Natural killer cell (primary cell): ENCODE results near the gene COL23A1. TPM values are rescaled to one million over a fixed set of nuclear protein-coding genes. Genes with fewer than 3 reads are reported as not detected.
A peak's percentile ranks its signal among the peaks of the same experiment; 100 is the strongest.

ENCODE experiments used
- ATAC-seq, 3 donors: fragments of 150-1000 bp in 2 of 3; fragments of 200-7000 bp in 1 of 3; cut with Tn5 transposase; 1 replicate in 1 of 3; 2 replicates in 2 of 3; pipeline ENCODE4 v1.10.0; 2021; ENCODE audit warnings: mild to moderate bottlenecking in 2 of 3, moderate library complexity in 2 of 3
- DNase-seq, 2 donors: peaks; one replicate each; pipeline versions ENCODE4 v3.0.0 to v3.0.0-alpha.2; 2013 to 2021; ENCODE audit warnings: mixed read lengths in 1 of 2
- H3K27ac ChIP-seq: one replicate; pipeline ENCODE4 v1.5.1; 2013; ENCODE audit warnings: mild to moderate bottlenecking, low read length
- H3K27me3 ChIP-seq: one replicate; pipeline ENCODE4 v1.6.1; 2013; ENCODE audit warnings: low read length; ENCODE audit not compliant: control insufficient read depth, insufficient read depth
- H3K36me3 ChIP-seq: one replicate; pipeline ENCODE4 v1.6.1; 2013; ENCODE audit warnings: low read length; ENCODE audit not compliant: control insufficient read depth, insufficient read depth
- H3K4me1 ChIP-seq: one replicate; pipeline ENCODE4 v1.6.1; 2013; ENCODE audit warnings: low read length; ENCODE audit not compliant: control insufficient read depth, insufficient read depth
- H3K4me3 ChIP-seq: one replicate; pipeline ENCODE4 v1.5.1; 2013; ENCODE audit warnings: low read length
- H3K9me3 ChIP-seq: one replicate; pipeline ENCODE4 v1.6.1; 2013; ENCODE audit warnings: low read length; ENCODE audit not compliant: control insufficient read depth, insufficient read depth
- H3K27ac Mint-ChIP-seq, 2 donors: one replicate each; pipeline ENCODE4 v1.8.0; 2022; ENCODE audit warnings: mild to moderate bottlenecking in 2 of 2, mixed read lengths in 2 of 2, moderate library complexity in 1 of 2
- H3K27me3 Mint-ChIP-seq, 2 donors: one replicate each; pipeline ENCODE4 v1.8.0; 2022; ENCODE audit warnings: low read depth in 2 of 2, mixed read lengths in 2 of 2
- H3K36me3 Mint-ChIP-seq: one replicate; pipeline ENCODE4 v1.8.0; 2022; ENCODE audit warnings: mixed read lengths
- H3K4me1 Mint-ChIP-seq, 2 donors: one replicate each; pipeline ENCODE4 v1.8.0; 2022; ENCODE audit warnings: mixed read lengths in 2 of 2
- H3K4me3 Mint-ChIP-seq: one replicate; pipeline ENCODE4 v1.8.0; 2022; ENCODE audit warnings: mild to moderate bottlenecking, moderate library complexity, mixed read lengths
- H3K9me3 Mint-ChIP-seq, 2 donors: one replicate each; pipeline ENCODE4 v1.8.0; 2022; ENCODE audit warnings: mixed read lengths in 2 of 2
- WGBS: methylation state at CpG from one replicate; pipeline ENCODE4 v1.1.7; 2013; ENCODE audit warnings: missing lambda C conversion rate; ENCODE audit not compliant: insufficient coverage; 5-methylcytosine and 5-hydroxymethylcytosine counted together
- intact Hi-C: fragments of 100-400 bp; cut with micrococcal nuclease; formaldehyde crosslinking; loops from one replicate; pipeline ENCODE4 v1.14.2; 2022
- total RNA-seq, 4 donors: library from RNA; stranded (reverse); fragments of 120-200 nt in 1 of 4; gene quantifications; one replicate each; pipeline versions ENCODE4 v1.2.3 to v1.2.4, GENCODE V29; 2013 to 2022
- TF ChIP-seq, protein P1 (sequence below): fragments of 200-600 bp; IDR thresholded peaks from one replicate; pipeline ENCODE4 v1.8.0; 2022; ENCODE audit warnings: antibody characterized with exemption

COL23A1 gene
- total RNA-seq, 3 donors from 2014 or later (not counting 1 experiment from before 2014, with no cell fraction given), result 0.15 TPM; not detected in 2

DNA sequence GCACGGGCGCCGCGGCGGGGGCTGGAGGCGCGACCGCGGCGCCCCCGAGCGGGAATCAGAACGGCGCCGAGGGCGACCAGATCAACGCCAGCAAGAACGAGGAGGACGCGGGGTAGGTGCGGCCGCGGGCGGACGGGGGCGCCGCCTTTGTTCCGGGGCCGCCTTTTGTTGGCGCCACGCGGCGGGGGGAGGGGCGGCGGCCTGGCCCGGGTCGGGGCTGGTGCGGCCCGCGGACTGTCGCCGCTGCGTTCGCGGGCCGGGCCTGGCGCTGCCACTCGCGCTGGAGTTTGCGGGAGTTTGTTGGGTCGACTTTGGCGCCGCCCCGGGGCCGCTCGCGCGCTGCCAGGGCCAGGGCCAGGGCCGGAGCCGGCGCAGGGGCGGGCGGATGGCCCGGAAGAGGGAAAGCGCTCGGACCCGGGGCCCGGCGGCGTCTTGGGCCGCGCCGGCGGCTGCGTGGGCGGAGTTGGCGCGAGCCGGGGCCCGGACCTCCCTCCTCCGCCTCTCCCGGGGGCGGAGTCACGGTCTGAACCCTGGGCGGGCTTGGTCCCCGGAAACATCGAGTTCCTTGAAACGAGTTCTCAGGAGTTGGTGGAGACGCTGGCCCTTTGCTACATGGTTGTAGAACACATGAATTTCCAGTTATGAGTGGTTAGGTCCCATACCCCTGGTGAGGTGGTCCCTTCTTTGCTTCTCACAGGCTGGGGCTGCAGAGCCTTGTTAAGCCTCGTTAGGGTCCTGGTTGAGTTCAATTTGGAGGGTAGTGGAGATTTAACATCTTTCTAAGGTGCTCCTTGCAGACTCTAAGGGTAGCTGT lies 385.1 kb downstream of the COL23A1 start:
- no peaks in the 10 kb centered on the region for H3K36me3 Mint-ChIP-seq
- WGBS, result under 1% methylated on average over 90 of the region's 90 CpGs
- intact Hi-C loops, result no loop called here

DNA sequence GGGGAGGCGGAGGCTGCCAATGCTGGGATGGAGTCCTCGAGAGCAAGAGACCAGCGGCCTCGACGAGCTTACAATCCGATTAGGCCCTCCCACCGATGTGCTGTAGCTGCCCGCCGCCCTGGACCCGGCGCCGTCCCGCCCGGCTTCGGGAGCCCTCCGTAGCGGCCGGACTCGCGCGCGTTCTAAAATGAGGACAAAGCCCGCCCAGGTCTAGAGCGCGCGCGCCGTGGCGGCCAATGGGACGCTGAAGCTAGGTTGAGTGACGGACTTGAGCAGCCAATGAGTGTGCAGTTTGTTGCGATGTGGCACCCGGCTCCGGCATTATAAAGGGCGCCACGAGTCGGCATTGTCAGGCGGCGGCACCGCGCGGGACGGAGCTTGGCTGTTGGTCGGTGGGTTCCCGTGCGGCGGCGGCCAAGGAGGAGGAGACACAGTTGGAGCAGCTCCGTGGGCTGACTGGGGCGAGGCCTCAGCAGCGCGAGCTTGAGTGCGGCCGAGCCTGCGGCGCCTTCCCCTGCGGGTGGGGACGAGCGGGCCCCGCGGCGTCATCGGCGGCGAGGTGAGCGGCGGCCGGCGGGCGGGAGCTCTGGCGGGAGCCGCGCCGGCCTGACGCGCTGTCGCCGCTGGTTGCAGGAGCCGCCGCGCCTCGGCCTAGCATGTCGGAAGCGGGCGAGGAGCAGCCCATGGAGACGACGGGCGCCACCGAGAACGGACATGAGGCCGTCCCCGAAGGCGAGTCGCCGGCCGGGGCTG lies 385.8 kb downstream of the COL23A1 start, which contains the start of gene HNRNPAB:
Gene HNRNPAB (plus strand): TSS at position 352 of the 753 bp plus-strand sequence. CDS start 305 bp downstream, at position 657.
- TF ChIP-seq, protein P1, sequence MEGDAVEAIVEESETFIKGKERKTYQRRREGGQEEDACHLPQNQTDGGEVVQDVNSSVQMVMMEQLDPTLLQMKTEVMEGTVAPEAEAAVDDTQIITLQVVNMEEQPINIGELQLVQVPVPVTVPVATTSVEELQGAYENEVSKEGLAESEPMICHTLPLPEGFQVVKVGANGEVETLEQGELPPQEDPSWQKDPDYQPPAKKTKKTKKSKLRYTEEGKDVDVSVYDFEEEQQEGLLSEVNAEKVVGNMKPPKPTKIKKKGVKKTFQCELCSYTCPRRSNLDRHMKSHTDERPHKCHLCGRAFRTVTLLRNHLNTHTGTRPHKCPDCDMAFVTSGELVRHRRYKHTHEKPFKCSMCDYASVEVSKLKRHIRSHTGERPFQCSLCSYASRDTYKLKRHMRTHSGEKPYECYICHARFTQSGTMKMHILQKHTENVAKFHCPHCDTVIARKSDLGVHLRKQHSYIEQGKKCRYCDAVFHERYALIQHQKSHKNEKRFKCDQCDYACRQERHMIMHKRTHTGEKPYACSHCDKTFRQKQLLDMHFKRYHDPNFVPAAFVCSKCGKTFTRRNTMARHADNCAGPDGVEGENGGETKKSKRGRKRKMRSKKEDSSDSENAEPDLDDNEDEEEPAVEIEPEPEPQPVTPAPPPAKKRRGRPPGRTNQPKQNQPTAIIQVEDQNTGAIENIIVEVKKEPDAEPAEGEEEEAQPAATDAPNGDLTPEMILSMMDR, result no peak
- H3K4me3 Mint-ChIP-seq, result peak within 1 kb of the TSS; percentile 100
- no peaks in the 10 kb centered on the region for H3K9me3 Mint-ChIP-seq
- intact Hi-C loops, result no loop called here
- ATAC-seq (peak; percentile 81 to 95 (median 85)), DNase-seq (peak; percentile 97 to 99)
- H3K27me3 ChIP-seq, result no peaks in the 10 kb centered on the region
- H3K4me3 ChIP-seq, result peak within 1 kb of the TSS; percentile 69
- H3K4me1 ChIP-seq, result peaks cover 27% of the 10 kb centered on the region
- under 1% methylated on average over 96 of the region's 96 CpGs for WGBS
- H3K36me3 Mint-ChIP-seq, result no peaks in the 10 kb centered on the region
- H3K4me1 Mint-ChIP-seq, result peaks cover 34% of the 10 kb centered on the region in 2 donors
- peaks cover 29% of the 10 kb centered on the region for H3K36me3 ChIP-seq
- H3K27me3 Mint-ChIP-seq, result no peaks in the 10 kb centered on the region
- peak within 1 kb of the TSS; percentile 97 to 98 for H3K27ac Mint-ChIP-seq
- no peaks in the 10 kb centered on the region for H3K9me3 ChIP-seq
- H3K27ac ChIP-seq, result peak within 1 kb of the TSS; percentile 51

More for the DNA sequence above, 385.1 kb downstream of the COL23A1 start:
- peak overlapping the region; percentile 51 for H3K27ac ChIP-seq
- no peaks in the 10 kb centered on the region for H3K9me3 ChIP-seq
- H3K4me1 ChIP-seq, result peaks cover 27% of the 10 kb centered on the region
- Mint-ChIP-seq H3K9me3 (no peaks in the 10 kb centered on the region), H3K4me3 (peak overlapping the region; percentile 100), H3K27me3 (no peaks in the 10 kb centered on the region), H3K4me1 (peaks cover 34 to 42% of the 10 kb centered on the region in 2 donors), H3K27ac (peak overlapping the region; percentile 85 to 98)
- no peaks in the 10 kb centered on the region for H3K27me3 ChIP-seq
- TF ChIP-seq, protein P1, result no peak
- DNase-seq, result peak; percentile 65 to 82
- peak; percentile 53 to 62 (median 53) for ATAC-seq
- peaks cover 37% of the 10 kb centered on the region for H3K36me3 ChIP-seq
- H3K4me3 ChIP-seq, result peak overlapping the region; percentile 69

DNA sequence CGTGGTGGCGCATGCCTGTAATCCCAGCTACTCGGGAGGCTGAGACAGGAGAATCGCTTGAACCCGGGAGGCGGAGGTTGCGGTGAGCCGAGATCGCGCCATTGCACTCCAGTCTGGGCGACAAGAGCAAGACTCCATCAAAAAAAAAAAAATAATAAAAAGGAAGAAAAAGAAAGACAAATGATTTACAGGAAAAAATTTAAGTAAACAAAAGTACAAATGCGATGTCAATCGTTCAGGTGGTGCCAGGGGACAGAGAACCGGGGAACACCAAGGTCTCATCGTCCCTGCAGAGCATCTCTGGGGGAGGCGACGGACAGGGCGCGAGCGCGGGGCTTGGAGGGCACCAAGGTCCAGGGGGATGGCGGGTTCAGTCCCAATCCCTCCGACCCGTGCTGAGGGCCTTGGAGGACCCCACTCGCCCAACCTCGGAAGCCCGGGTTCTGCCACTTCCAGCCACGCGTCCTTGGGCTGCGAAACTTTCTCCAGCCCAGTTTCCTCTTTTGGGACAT lies 386.5 kb downstream of the COL23A1 start:
- Mint-ChIP-seq H3K4me3 (peak overlapping the region; percentile 100), H3K27ac (peak overlapping the region; percentile 97 to 98), H3K9me3 (no peaks in the 10 kb centered on the region), H3K4me1 (peaks cover 33 to 34% of the 10 kb centered on the region in 2 donors), H3K36me3 (no peaks in the 10 kb centered on the region), H3K27me3 (no peaks in the 10 kb centered on the region)
- peaks cover 27% of the 10 kb centered on the region for H3K4me1 ChIP-seq
- TF ChIP-seq, protein P1, result no peak
- peak overlapping the region; percentile 28 for H3K27ac ChIP-seq
- WGBS, result 11% methylated on average over 22 of the region's 30 CpGs
- H3K27me3 ChIP-seq, result no peaks in the 10 kb centered on the region
- H3K4me3 ChIP-seq, result peak overlapping the region; percentile 69
- peak in 2 of 3 donors; percentile 5 to 11 for ATAC-seq
- peaks cover 23% of the 10 kb centered on the region for H3K36me3 ChIP-seq
- intact Hi-C loops, result no loop called here
- DNase-seq, result no peak
- no peaks in the 10 kb centered on the region for H3K9me3 ChIP-seq
